Lung (tissue), 12 donors: ENCODE data around the gene WNT10A. TPM values are rescaled to one million over a fixed set of nuclear protein-coding genes. Genes with fewer than 3 reads are reported as not detected.
A peak's percentile ranks its signal among the peaks of the same experiment; 100 is the strongest.

Experiments used
- ATAC-seq: fragments of 200-7000 bp; cut with Tn5 transposase; one replicate; pipeline ENCODE4 v1.9.1; 2020; ENCODE audit warnings: moderate number of reproducible peaks; ENCODE audit not compliant: insufficient read depth, low FRiP score
- DNase-seq, 3 donors: peaks; one replicate each; pipeline ENCODE4 v3.0.0-alpha.2; 2013 to 2017
- H3K27ac ChIP-seq, 2 donors: one replicate each; pipeline ENCODE4 v1.5.1; 2013; ENCODE audit warnings: mild to moderate bottlenecking in 2 of 2, moderate library complexity in 2 of 2, control low read depth in 1 of 2, inconsistent platforms in 1 of 2, low read depth in 1 of 2, low read length in 1 of 2
- H3K27me3 ChIP-seq, 3 donors: one replicate each; pipeline ENCODE4 v1.5.1; 2013; ENCODE audit warnings: low read length in 2 of 3; ENCODE audit not compliant: control insufficient read depth in 3 of 3, insufficient read depth in 3 of 3
- H3K36me3 ChIP-seq, 4 donors: one replicate each; pipeline ENCODE4 v1.5.1; 2013; ENCODE audit warnings: low read length in 4 of 4, mild to moderate bottlenecking in 1 of 4, moderate library complexity in 1 of 4; ENCODE audit not compliant: control insufficient read depth in 4 of 4, insufficient read depth in 4 of 4
- H3K4me1 ChIP-seq, 5 donors: one replicate each; pipeline ENCODE4 v1.5.1; 2013; ENCODE audit warnings: low read length in 5 of 5, mild to moderate bottlenecking in 2 of 5, moderate library complexity in 1 of 5; ENCODE audit not compliant: control insufficient read depth in 5 of 5, insufficient read depth in 5 of 5
- H3K4me3 ChIP-seq: one replicate; pipeline ENCODE4 v1.5.1; 2013; ENCODE audit warnings: mild to moderate bottlenecking, control low read depth, moderate library complexity
- H3K9ac ChIP-seq, 2 donors: one replicate each; pipeline ENCODE4 v1.5.1; 2013; ENCODE audit warnings: low read length in 2 of 2, control low read depth in 1 of 2; ENCODE audit not compliant: insufficient read depth in 1 of 2
- H3K9me3 ChIP-seq, 4 donors: one replicate each; pipeline ENCODE4 v1.5.1; 2013; ENCODE audit warnings: low read length in 3 of 4, mild to moderate bottlenecking in 1 of 4, moderate library complexity in 1 of 4; ENCODE audit not compliant: control insufficient read depth in 4 of 4, insufficient read depth in 3 of 4
- WGBS, 2 donors: extraction: QIAGEN DNeasy Blood & Tissue Kit; methylation state at CpG; one replicate each; pipeline ENCODE4 v1.1.7; 2013; 5-methylcytosine and 5-hydroxymethylcytosine counted together
- polyA plus RNA-seq, 2 donors: library from polyadenylated mRNA; stranded (reverse); fragments of 200-250 nt; gene quantifications; one replicate each; pipeline ENCODE4 v1.2.1, GENCODE V29; 2013
- total RNA-seq, 2 donors: library from RNA; depleted of rRNA in 1 of 2; stranded (reverse); fragments of >200 nt in 1 of 2; gene quantifications; one replicate each; pipeline ENCODE4 v1.2.1, GENCODE V29; 2014 to 2021
- TF ChIP-seq, protein P1 (sequence below): IDR thresholded peaks from 2 replicates; pipeline ENCODE4 v1.5.1; 2012; ENCODE audit warnings: mild to moderate bottlenecking; ENCODE audit errors: control extremely low read depth, extremely low read depth
- donor health status: control.
- donor health status: control.
- donor health status: Bipolar disorder and iron deficiency.
- donor health status: healthy.
- donor health status: DM: yes; HTN: yes; CAD: no.

WNT10A gene
- total and polyA plus RNA-seq, 4 donors, result 0.17 to 0.77 (median 0.54) TPM

DNA sequence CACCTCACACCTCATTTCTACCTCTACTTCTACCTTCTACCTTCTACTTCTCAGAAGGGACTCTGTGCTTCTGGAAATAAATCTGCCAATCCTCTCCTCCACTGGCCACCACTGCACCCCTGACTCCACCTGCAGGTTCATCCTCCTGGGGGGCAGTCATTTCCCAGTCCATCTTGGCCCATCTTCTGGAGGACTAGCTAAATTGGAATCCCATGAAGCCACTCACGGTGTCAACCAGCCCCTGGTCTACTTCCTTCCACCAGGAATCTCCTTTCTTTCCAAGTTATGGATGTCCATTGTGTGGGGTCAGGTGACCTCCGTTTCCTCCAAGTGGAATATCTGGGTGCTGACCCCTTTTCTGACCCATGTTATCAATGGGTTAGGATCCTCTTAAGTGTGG is 3.9 kb downstream of the WNT10A start:
- Histone ChIP-seq H3K9me3 (no peaks in the 10 kb centered on the region), H3K4me3 (no peak overlapping the region), H3K27ac (no peak overlapping the region), H3K36me3 (no peaks in the 10 kb centered on the region), H3K9ac (no peak overlapping the region), H3K27me3 (peaks cover 0 to 61% (median 28%) of the 10 kb centered on the region in 3 donors), H3K4me1 (peaks cover 0 to 25% (median 4%) of the 10 kb centered on the region in 5 donors)
- ATAC-seq, result no peak
- 79 to 81% methylated on average over 2 of the region's 2 CpGs for WGBS, 2 donors
- TF ChIP-seq, protein P1, sequence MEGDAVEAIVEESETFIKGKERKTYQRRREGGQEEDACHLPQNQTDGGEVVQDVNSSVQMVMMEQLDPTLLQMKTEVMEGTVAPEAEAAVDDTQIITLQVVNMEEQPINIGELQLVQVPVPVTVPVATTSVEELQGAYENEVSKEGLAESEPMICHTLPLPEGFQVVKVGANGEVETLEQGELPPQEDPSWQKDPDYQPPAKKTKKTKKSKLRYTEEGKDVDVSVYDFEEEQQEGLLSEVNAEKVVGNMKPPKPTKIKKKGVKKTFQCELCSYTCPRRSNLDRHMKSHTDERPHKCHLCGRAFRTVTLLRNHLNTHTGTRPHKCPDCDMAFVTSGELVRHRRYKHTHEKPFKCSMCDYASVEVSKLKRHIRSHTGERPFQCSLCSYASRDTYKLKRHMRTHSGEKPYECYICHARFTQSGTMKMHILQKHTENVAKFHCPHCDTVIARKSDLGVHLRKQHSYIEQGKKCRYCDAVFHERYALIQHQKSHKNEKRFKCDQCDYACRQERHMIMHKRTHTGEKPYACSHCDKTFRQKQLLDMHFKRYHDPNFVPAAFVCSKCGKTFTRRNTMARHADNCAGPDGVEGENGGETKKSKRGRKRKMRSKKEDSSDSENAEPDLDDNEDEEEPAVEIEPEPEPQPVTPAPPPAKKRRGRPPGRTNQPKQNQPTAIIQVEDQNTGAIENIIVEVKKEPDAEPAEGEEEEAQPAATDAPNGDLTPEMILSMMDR, result no peak
- DNase-seq, result no peak

GRCh38 chr2:218885981-218886947 is 5.6 kb downstream of the WNT10A start:
- Histone ChIP-seq H3K4me3 (no peak overlapping the region), H3K9ac (no peak overlapping the region), H3K36me3 (no peaks in the 10 kb centered on the region), H3K9me3 (no peaks in the 10 kb centered on the region), H3K4me1 (peaks cover 0 to 18% (median 4%) of the 10 kb centered on the region in 5 donors), H3K27me3 (peaks cover 0 to 65% (median 25%) of the 10 kb centered on the region in 3 donors), H3K27ac (no peak overlapping the region)
- DNase-seq (peak; percentile 77 to 85 (median 81)), ATAC-seq (no peak)
- 66 to 70% methylated on average over 12 of the region's 12 CpGs for WGBS, 2 donors
- TF ChIP-seq, protein P1, result no peak

DNA sequence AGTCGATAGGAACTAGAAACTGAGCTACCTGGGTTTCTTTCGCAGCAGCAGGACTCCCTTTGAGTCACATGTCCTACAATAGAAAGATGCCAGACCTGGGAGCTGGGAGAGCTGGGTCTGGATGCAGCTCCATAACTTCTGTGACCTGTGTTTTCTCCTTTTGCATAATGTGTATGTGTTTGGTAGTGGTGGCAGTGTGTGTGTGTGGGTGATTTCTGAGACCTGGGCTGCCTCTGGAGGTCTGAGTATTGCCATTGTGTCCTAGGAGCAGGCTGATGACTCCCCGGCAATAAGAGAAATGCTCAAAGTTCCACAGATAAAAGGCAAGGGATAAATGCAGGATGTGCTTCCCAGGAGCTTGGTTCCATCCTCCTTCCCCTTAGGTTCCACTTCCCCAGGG is 6.4 kb downstream of the WNT10A start:
- peaks cover 0 to 65% (median 24%) of the 10 kb centered on the region in 3 donors for H3K27me3 ChIP-seq
- H3K27ac ChIP-seq, result no peak overlapping the region
- WGBS, 2 donors, result 75 to 91% methylated on average over 3 of the region's 3 CpGs

More for the DNA sequence above, 6.4 kb downstream of the WNT10A start:
- TF ChIP-seq, protein P1, result no peak
- ATAC-seq (no peak), DNase-seq (peak in 1 of 3 donors; percentile 2)
- H3K4me1 ChIP-seq, result peaks cover 0 to 18% (median 4%) of the 10 kb centered on the region in 5 donors
- H3K36me3 ChIP-seq, result no peaks in the 10 kb centered on the region
- H3K4me3 ChIP-seq, result no peak overlapping the region
- H3K9me3 ChIP-seq, result no peaks in the 10 kb centered on the region
- no peak overlapping the region for H3K9ac ChIP-seq
